ENCODE measurements around the gene SEPTIN6. TPM values are rescaled to one million over a fixed set of nuclear protein-coding genes. Genes with fewer than 3 reads are reported as not detected.

SEPTIN6 gene
- total RNA-seq, 2 donors from 2014 or later, result 4.9 to 6.7 TPM

- Histone ChIP-seq H3K27ac (peak overlapping the region in 3 of 4 donors; percentile 47 to 73 (median 63)), H3K9me3 (no peaks in the 10 kb centered on the region), H3K4me3 (peak overlapping the region; percentile 16 to 36), H3K4me1 (peaks cover 6% of the 10 kb centered on the region), H3K27me3 (no peaks in the 10 kb centered on the region), H3K36me3 (replicated peaks in 1 of 2; ENCODE audit: insufficient read depth in 1 of 2, low read depth in 2 of 2) (no peaks in the 10 kb centered on the region)
- intact Hi-C loops (cut with DNase I), result no loop called here
- DNase-seq (peak in 3 of 4 donors; percentile 15 to 30 (median 21)), ATAC-seq (peak; percentile 49)
- 0% methylated on average over 1 to 48 of the region's 66 CpGs for whole genome bisulfite sequencing, 2 donors
- TF ChIP-seq CTCF (IDR thresholded peaks at IDR 0.05), result peak in 1 of 7 experiments; percentile 10
- TF ChIP-seq POLR2A (IDR thresholded peaks at IDR 0.05), result no peak
Measured at GRCh38 chrX:119692191-119693039, 553 bp downstream of the SEPTIN6 start.

- no peak for TF ChIP-seq POLR2A (IDR thresholded peaks at IDR 0.05)
- TF ChIP-seq CTCF (IDR thresholded peaks at IDR 0.05), result no peak
- ATAC-seq, result no peak
- no peaks in the 10 kb centered on the region for H3K36me3 ChIP-seq (replicated peaks in 1 of 2; ENCODE audit: insufficient read depth in 1 of 2, low read depth in 2 of 2)
- peaks cover 6% of the 10 kb centered on the region for H3K4me1 ChIP-seq
- WGBS, 2 donors, result 21 to 34% methylated on average over 7 to 8 of the region's 8 CpGs
- DNase-seq, result no peak
- intact Hi-C loops (cut with DNase I), result no loop called here
- H3K27me3 ChIP-seq, result no peaks in the 10 kb centered on the region
- H3K9me3 ChIP-seq, result no peaks in the 10 kb centered on the region
- H3K27ac ChIP-seq, result no peak overlapping the region
- H3K4me3 ChIP-seq, result no peak overlapping the region
Measured at GRCh38 chrX:119690921-119691716, 1.8 kb downstream of the SEPTIN6 start.

GRCh38 chrX:119688911-119689321, 4.1 kb downstream of the SEPTIN6 start:
- ATAC-seq (no peak), DNase-seq (no peak)
- Histone ChIP-seq H3K36me3 (replicated peaks in 1 of 2; ENCODE audit: insufficient read depth in 1 of 2, low read depth in 2 of 2) (no peaks in the 10 kb centered on the region), H3K9me3 (no peaks in the 10 kb centered on the region), H3K27me3 (no peaks in the 10 kb centered on the region), H3K27ac (no peak overlapping the region), H3K4me3 (no peak overlapping the region), H3K4me1 (peaks cover 6% of the 10 kb centered on the region)
- WGBS, 2 donors, result 85% methylated on average over 4 of the region's 4 CpGs; no CpG with 5 or more reads in 1 of the 2 donors
- intact Hi-C loops (cut with DNase I), result no loop called here
- no peak for TF ChIP-seq POLR2A (IDR thresholded peaks at IDR 0.05)
- TF ChIP-seq CTCF (IDR thresholded peaks at IDR 0.05), result no peak

- peaks cover 6% of the 10 kb centered on the region for H3K4me1 ChIP-seq
- intact Hi-C loops (cut with DNase I), result no loop called here
- no peaks in the 10 kb centered on the region for H3K9me3 ChIP-seq
- no peak overlapping the region for H3K27ac ChIP-seq
- H3K36me3 ChIP-seq (replicated peaks in 1 of 2; ENCODE audit: insufficient read depth in 1 of 2, low read depth in 2 of 2), result no peaks in the 10 kb centered on the region
- TF ChIP-seq CTCF (IDR thresholded peaks at IDR 0.05) (no peak), POLR2A (IDR thresholded peaks at IDR 0.05) (no peak)
- DNase-seq (no peak), ATAC-seq (no peak)
- H3K27me3 ChIP-seq, result no peaks in the 10 kb centered on the region
- 73 to 100% methylated on average over 2 to 5 of the region's 5 CpGs for WGBS, 2 donors
- no peak overlapping the region for H3K4me3 ChIP-seq
Measured at GRCh38 chrX:119687661-119688413, 5.1 kb downstream of the SEPTIN6 start.
